SK-N-MC (cell line): ENCODE measurements around the gene NCOR1.

Experiments
- EZH2 ChIP-seq: fragments of 200-600 bp; sonication (generic); IDR thresholded peaks from one replicate; pipeline ENCODE4 v1.6.1; 2017; ENCODE audit warnings: antibody characterized with exemption
- FOXP2 ChIP-seq: optimal IDR thresholded peaks from 2 replicates; pipeline ENCODE3; 2011; ENCODE audit warnings: mild to moderate bottlenecking, moderate library complexity; ENCODE audit not compliant: insufficient read depth; ENCODE audit errors: extremely low read length, control extremely low read depth
- POLR2AphosphoS5 ChIP-seq: IDR thresholded peaks from 2 replicates; pipeline ENCODE4 v1.6.1; 2012; ENCODE audit warnings: mild to moderate bottlenecking, low read depth, low read length, borderline replicate concordance

DNA sequence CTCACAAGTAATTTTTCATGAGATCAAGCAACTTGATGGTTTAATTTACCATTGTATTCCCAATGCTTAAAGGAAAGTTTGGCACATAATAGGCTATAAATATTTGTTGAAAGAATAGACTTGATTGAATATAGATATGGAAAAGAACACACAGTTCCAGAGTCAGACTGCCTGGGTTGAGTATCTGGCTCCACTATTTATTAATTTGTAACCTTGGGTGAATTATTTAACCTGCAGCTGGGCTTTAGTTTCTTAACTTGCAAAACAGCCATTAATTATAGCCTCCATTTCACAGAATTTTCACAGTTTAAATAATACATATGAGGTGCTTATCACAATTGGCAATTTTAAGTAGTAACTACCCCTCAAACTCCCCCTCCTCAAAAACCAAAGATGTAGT, 73.6 kb downstream of the NCOR1 start:
- no peak for TF ChIP-seq EZH2
- no peak for TF ChIP-seq POLR2AphosphoS5
- TF ChIP-seq FOXP2, result no peak
